HepG2 (cell line): Measurements from ENCODE around the gene ELL.

Source experiments
- TF ChIP-seq, protein P1 (sequence below): sonication (generic); formaldehyde crosslinking; IDR thresholded peaks from 2 replicates; pipeline ENCODE4 v1.4.0; 2020; ENCODE audit warnings: mild to moderate bottlenecking, missing genetic modification reagents
- TF ChIP-seq, protein P2 (sequence below): sonication (generic); formaldehyde crosslinking; IDR thresholded peaks from 2 replicates; pipeline ENCODE4 v1.4.0; 2020; ENCODE audit warnings: missing genetic modification reagents

DNA sequence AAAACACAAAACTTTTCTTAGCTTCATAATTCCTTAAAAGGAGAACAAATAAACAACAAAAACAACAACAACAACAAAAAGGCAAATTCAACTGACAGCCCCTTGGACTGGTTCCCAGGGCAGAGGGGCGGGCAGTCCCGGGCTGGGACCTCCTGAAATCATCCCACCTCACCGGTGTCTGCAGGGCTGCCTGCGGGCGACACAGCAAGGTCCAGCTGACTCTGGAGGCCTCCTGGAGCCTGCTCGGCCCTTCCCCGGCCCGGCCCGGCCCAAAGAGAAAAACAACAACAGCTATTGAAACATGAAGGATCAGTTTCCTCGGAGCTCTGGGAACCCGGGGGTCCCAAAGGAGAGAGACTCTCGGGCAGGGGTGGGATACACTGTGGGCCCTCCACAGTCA lies 78.9 kb downstream of the ELL start:
- TF ChIP-seq, protein P1, sequence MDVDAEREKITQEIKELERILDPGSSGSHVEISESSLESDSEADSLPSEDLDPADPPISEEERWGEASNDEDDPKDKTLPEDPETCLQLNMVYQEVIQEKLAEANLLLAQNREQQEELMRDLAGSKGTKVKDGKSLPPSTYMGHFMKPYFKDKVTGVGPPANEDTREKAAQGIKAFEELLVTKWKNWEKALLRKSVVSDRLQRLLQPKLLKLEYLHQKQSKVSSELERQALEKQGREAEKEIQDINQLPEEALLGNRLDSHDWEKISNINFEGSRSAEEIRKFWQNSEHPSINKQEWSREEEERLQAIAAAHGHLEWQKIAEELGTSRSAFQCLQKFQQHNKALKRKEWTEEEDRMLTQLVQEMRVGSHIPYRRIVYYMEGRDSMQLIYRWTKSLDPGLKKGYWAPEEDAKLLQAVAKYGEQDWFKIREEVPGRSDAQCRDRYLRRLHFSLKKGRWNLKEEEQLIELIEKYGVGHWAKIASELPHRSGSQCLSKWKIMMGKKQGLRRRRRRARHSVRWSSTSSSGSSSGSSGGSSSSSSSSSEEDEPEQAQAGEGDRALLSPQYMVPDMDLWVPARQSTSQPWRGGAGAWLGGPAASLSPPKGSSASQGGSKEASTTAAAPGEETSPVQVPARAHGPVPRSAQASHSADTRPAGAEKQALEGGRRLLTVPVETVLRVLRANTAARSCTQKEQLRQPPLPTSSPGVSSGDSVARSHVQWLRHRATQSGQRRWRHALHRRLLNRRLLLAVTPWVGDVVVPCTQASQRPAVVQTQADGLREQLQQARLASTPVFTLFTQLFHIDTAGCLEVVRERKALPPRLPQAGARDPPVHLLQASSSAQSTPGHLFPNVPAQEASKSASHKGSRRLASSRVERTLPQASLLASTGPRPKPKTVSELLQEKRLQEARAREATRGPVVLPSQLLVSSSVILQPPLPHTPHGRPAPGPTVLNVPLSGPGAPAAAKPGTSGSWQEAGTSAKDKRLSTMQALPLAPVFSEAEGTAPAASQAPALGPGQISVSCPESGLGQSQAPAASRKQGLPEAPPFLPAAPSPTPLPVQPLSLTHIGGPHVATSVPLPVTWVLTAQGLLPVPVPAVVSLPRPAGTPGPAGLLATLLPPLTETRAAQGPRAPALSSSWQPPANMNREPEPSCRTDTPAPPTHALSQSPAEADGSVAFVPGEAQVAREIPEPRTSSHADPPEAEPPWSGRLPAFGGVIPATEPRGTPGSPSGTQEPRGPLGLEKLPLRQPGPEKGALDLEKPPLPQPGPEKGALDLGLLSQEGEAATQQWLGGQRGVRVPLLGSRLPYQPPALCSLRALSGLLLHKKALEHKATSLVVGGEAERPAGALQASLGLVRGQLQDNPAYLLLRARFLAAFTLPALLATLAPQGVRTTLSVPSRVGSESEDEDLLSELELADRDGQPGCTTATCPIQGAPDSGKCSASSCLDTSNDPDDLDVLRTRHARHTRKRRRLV (CRISPR knock-in tag): no peak
- TF ChIP-seq, protein P2, sequence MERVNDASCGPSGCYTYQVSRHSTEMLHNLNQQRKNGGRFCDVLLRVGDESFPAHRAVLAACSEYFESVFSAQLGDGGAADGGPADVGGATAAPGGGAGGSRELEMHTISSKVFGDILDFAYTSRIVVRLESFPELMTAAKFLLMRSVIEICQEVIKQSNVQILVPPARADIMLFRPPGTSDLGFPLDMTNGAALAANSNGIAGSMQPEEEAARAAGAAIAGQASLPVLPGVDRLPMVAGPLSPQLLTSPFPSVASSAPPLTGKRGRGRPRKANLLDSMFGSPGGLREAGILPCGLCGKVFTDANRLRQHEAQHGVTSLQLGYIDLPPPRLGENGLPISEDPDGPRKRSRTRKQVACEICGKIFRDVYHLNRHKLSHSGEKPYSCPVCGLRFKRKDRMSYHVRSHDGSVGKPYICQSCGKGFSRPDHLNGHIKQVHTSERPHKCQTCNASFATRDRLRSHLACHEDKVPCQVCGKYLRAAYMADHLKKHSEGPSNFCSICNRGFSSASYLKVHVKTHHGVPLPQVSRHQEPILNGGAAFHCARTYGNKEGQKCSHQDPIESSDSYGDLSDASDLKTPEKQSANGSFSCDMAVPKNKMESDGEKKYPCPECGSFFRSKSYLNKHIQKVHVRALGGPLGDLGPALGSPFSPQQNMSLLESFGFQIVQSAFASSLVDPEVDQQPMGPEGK: no peak
